ENCODE measurements around the gene CD300LG. TPM values are rescaled to one million over a fixed set of nuclear protein-coding genes. Genes with fewer than 3 reads are reported as not detected.
A peak's percentile ranks its signal among the peaks of the same experiment; 100 is the strongest.

CD300LG gene
- polyA plus RNA-seq, 1 donor (not counting 4 experiments of a cell fraction or from before 2014, with no cell fraction given), result not detected

DNA sequence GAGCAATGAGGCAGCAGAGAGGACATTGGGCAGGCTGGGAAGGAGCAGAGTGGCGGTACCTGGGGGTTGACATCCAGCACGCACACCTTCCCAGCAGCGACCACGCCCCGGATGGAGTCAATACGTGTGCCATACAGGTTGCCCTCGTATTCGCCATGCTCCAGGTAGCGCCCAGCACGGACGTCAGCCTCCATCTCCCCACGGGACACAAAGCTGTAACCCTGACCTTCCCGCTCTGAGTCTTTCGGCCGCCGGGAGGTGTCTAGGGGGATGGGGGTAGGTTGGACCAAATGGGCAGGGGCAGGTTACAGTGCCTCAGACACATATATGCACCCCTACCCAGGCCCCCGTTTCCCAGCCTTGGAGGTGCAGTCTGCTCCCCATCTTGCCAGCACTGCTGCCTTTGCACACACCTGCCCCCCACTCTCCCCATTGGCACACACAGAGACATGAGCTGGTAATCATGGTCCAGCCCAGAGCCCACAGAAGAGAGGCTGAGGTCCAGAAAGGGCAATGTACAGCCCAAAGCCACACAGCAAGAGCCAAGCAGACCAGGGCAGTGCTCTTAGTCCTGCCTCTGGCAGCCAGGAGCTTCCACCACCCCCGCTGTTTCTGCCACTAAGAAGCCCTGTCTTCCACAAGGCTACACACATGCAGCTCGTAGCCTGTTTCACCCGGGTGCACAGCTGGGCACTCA, 32.9 kb downstream of the CD300LG start:
- H3K4me2 ChIP-seq (ENCODE audit: control insufficient read depth, extremely low read depth, insufficient read depth, low read depth, low read length), result no peak overlapping the region
- H3K36me3 ChIP-seq (ENCODE audit: control insufficient read depth in 2 of 2, extremely low read depth in 1 of 2, insufficient read depth in 2 of 2, low read length in 2 of 2), result no peaks in the 10 kb centered on the region
- H3K27ac ChIP-seq (ENCODE audit: control insufficient read depth, insufficient read depth, low read length), result no peak overlapping the region
- no peak overlapping the region for H3K4me3 ChIP-seq (ENCODE audit: control insufficient read depth in 2 of 3, extremely low read depth in 1 of 3, insufficient read depth in 2 of 3, low read depth in 1 of 3, low read length in 3 of 3)
- DNase-seq (ENCODE audit: low read depth, low spot score) (no peak), FAIRE-seq (no peak)
- H3K9me1 ChIP-seq (ENCODE audit: control insufficient read depth, extremely low read depth, insufficient read depth, low read length), result no peaks in the 10 kb centered on the region
- no peaks in the 10 kb centered on the region for H3K27me3 ChIP-seq (ENCODE audit: control insufficient read depth, extremely low read depth, insufficient read depth, low read length)
- TF ChIP-seq, protein P1, sequence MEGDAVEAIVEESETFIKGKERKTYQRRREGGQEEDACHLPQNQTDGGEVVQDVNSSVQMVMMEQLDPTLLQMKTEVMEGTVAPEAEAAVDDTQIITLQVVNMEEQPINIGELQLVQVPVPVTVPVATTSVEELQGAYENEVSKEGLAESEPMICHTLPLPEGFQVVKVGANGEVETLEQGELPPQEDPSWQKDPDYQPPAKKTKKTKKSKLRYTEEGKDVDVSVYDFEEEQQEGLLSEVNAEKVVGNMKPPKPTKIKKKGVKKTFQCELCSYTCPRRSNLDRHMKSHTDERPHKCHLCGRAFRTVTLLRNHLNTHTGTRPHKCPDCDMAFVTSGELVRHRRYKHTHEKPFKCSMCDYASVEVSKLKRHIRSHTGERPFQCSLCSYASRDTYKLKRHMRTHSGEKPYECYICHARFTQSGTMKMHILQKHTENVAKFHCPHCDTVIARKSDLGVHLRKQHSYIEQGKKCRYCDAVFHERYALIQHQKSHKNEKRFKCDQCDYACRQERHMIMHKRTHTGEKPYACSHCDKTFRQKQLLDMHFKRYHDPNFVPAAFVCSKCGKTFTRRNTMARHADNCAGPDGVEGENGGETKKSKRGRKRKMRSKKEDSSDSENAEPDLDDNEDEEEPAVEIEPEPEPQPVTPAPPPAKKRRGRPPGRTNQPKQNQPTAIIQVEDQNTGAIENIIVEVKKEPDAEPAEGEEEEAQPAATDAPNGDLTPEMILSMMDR (optimal IDR thresholded peaks at IDR 0.05 in 1 of 3, IDR thresholded peaks at IDR 0.05 in 1 of 3, conservative IDR thresholded peaks at IDR 0.05 in 1 of 3; ENCODE audit: extremely low read depth in 1 of 3, insufficient read depth in 2 of 3, low read length in 3 of 3), result no peak
- TF ChIP-seq EZH2 (IDR thresholded peaks at IDR 0.05; ENCODE audit: low read length), result no peak
- H3K9ac ChIP-seq (ENCODE audit: control insufficient read depth, extremely low read depth, insufficient read depth, low read length), result no peak overlapping the region
- no peaks in the 10 kb centered on the region for H3K9me3 ChIP-seq (ENCODE audit: control insufficient read depth, low read depth, low read length)
- dilution Hi-C loops (cut with MboI; ENCODE audit: extremely low pct_ligation_motif_present, low sequenced_read_pairs), result no loop called here
- H2AFZ ChIP-seq (ENCODE audit: control insufficient read depth, low read length), result no peak overlapping the region
- H4K20me1 ChIP-seq (ENCODE audit: control insufficient read depth, extremely low read depth, insufficient read depth, low read length), result no peaks in the 10 kb centered on the region
- H3K4me1 ChIP-seq (ENCODE audit: control insufficient read depth, extremely low read depth, insufficient read depth, low read length), result no peaks in the 10 kb centered on the region
- no peaks in the 10 kb centered on the region for H3K79me2 ChIP-seq (ENCODE audit: control insufficient read depth, insufficient read depth, low read length)

DNA sequence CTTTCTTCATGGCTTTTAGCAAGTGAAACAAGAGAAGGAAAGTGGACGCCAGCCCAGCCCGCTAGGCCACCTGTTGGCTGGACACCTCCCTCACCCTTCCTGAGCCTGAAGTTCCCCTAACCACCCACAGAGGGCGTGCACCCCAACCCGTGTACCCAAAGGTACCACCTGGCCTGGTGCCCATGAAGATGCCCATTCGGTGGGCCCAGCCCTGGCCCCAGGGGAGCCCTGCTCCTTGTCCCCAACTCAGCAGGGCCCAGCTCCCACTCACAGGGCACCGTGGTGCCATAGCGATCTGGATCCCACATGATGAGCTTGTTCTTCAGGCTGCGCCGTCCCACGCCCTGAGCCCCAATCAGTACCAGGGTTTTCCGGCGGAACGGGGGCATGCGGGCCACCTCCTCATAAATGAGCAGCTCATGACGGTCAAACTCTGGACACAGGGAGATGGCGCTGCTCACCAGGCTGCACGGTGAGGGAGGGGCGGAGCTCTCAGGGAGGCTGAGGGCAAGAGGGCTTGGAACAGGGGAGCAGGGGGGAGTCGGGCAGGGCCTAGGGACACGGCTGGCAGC, 33.5 kb downstream of the CD300LG start:
- no peaks in the 10 kb centered on the region for H3K9me1 ChIP-seq (ENCODE audit: control insufficient read depth, extremely low read depth, insufficient read depth, low read length)
- no peaks in the 10 kb centered on the region for H4K20me1 ChIP-seq (ENCODE audit: control insufficient read depth, extremely low read depth, insufficient read depth, low read length)
- no peak overlapping the region for H3K4me3 ChIP-seq (ENCODE audit: control insufficient read depth in 2 of 3, extremely low read depth in 1 of 3, insufficient read depth in 2 of 3, low read depth in 1 of 3, low read length in 3 of 3)
- H3K79me2 ChIP-seq (ENCODE audit: control insufficient read depth, insufficient read depth, low read length), result no peaks in the 10 kb centered on the region
- no peaks in the 10 kb centered on the region for H3K4me1 ChIP-seq (ENCODE audit: control insufficient read depth, extremely low read depth, insufficient read depth, low read length)
- DNase-seq (ENCODE audit: low read depth, low spot score) (no peak), FAIRE-seq (no peak)
- no peaks in the 10 kb centered on the region for H3K36me3 ChIP-seq (ENCODE audit: control insufficient read depth in 2 of 2, extremely low read depth in 1 of 2, insufficient read depth in 2 of 2, low read length in 2 of 2)
- H3K4me2 ChIP-seq (ENCODE audit: control insufficient read depth, extremely low read depth, insufficient read depth, low read depth, low read length), result no peak overlapping the region
- H3K27ac ChIP-seq (ENCODE audit: control insufficient read depth, insufficient read depth, low read length), result no peak overlapping the region
- dilution Hi-C loops (cut with MboI; ENCODE audit: extremely low pct_ligation_motif_present, low sequenced_read_pairs), result no loop called here
- H3K9ac ChIP-seq (ENCODE audit: control insufficient read depth, extremely low read depth, insufficient read depth, low read length), result no peak overlapping the region
- no peaks in the 10 kb centered on the region for H3K9me3 ChIP-seq (ENCODE audit: control insufficient read depth, low read depth, low read length)
- TF ChIP-seq, protein P1 (optimal IDR thresholded peaks at IDR 0.05 in 1 of 3, IDR thresholded peaks at IDR 0.05 in 1 of 3, conservative IDR thresholded peaks at IDR 0.05 in 1 of 3; ENCODE audit: extremely low read depth in 1 of 3, insufficient read depth in 2 of 3, low read length in 3 of 3), result peak; percentile 83 to 91 (median 86)
- no peak for TF ChIP-seq EZH2 (IDR thresholded peaks at IDR 0.05; ENCODE audit: low read length)
- no peak overlapping the region for H2AFZ ChIP-seq (ENCODE audit: control insufficient read depth, low read length)
- no peaks in the 10 kb centered on the region for H3K27me3 ChIP-seq (ENCODE audit: control insufficient read depth, extremely low read depth, insufficient read depth, low read length)
